NCI-H748 (cell line): ENCODE data around the gene DQX1.

Source experiments
- DNase-seq: peaks from one replicate; lab custom pipeline; 2025; ENCODE audit not compliant: unreplicated experiment; lab: John Stamatoyannopoulos, UW

DQX1 gene

DNA sequence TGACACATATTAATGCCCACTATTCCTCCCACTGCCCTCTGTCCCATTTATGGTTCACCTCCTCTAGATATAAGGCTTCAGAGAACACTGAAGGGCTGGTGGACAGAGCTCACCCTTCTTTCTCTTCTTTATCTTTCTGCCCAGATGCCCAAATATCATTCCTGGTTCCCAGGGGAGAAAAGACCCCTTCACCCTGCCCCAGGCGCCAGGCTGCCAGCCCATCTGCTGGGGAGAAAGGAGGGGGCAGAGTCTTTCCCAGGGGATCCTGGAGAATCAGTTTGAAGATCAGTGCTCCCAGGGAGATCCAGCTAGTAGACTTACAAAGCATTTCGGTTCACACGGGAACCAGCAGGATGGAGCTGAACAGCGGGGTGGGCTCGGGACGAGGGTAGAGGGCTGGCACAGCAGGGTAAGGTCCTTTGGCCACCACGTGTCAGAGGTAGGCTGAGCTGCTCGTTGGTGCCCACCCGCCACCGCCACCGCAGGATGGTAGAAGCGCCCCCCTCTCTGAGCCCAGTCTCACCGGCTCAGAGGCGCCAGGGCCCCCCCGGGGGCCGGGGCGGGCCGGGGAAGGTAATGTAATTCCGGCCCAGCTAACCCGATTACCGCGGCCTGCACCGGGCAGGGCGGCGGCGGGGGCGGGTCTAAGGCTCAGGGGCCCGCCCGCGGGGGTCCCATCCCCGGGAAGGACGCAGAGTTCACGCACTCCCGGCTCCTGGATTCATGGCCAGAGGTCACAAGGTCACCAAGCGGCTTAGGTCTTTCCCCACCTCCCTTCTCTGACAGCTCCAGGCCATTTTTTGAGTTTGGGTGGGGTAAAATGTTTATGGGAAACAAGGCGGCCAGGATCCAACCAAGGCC lies 13.1 kb downstream of the DQX1 start:
- peak; percentile 11 for DNase-seq

GRCh38 chr2:74511104-74511989 lies 14.7 kb downstream of the DQX1 start:
- no peak for DNase-seq

DNA sequence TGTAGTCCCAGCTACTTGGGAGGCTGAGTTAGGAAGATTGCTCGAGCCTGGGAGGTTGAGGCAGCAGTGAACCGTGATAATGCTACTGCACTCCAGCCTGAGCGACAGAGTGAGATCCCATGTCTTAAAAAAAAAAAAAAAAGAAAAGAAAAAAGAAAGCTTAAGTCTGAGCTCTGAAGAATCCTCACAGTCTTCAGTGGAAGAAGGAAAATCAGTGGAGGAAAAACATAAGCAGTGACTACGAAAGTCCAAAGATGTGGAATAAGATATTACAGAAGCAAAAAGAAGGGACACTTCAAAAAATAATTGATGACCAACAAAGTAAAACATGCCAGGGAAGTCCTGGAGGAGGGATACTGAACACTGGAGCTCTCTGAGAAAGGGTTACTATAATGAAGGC lies 15.8 kb downstream of the DQX1 start:
- DNase-seq, result no peak

DNA sequence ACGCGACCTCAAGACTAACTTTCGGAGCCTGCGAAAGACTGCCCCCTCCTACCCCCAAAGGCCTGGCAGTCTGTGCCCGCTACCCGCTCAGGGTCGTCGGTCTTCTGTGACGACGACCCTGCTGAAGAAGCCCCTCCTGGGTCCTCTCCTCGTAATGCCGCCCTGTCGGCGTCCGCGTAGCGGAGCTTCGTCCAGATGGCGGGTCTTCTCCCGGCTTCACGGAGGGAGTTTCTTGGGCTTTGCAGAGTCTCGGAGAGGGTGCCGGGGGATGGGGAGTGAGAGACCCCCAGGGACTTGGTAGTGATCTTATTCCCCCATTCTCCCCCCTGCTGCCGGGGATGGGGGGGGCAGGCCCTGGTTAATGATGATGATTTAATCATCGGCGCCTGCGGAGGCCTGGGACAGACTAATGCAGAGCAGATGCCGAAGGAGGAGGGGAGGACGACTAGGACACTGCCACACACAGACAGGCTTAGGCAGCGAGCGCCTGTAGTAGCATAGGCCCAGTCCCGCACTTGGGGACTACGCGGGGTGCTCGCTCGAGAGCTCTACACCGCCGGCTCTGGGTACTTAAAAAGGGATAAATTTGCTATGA lies 18.0 kb downstream of the DQX1 start:
- peak; percentile 77 for DNase-seq

GRCh38 chr2:74507145-74507925 lies 18.7 kb downstream of the DQX1 start, which contains the start of gene PCGF1:
Gene PCGF1 (minus strand): TSS chr2:74507695. CDS start chr2:74507668, 27 bp downstream.
- peak; percentile 98 for DNase-seq

DNA sequence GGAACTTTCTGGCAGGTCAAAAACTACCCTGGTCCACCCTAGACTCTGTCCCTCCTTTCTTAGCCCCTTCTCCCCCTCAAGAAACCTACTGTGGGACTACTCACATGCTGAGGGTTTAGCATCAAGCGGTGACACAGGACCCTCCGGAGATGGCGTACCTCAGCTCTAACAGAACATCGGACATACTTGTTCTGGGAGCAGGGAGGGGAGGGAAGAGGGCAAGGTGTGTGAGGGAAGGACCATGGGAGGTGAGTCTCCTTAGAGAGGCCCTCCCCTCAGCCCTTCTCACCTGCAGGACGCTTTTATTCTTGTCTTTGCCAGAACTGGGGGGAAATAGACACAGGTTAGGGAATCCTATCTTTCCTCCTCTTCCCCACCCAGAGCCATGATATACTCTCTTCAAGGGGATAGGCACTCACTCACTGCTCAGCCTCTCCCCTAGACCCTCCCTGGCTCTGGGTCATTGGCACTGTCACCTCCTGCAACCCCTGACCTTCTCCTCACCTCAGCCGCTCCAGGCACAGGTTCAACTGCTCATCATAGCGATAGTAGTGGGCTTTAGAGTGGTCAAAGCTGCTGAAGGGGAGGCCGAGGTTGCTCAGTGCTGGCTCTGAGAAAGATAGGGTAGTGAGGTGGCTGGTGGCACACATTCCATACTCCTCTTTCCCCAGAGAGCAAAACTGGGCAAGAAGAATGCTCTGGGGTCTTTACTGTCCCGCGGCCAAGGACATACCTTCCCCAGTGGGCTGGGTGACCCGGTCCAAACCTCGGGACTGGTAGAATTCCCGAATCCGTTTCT lies 20.4 kb downstream of the DQX1 start:
- no peak for DNase-seq

- no peak for DNase-seq
Observed at GRCh38 chr2:74504591-74504990, 21.4 kb downstream of the DQX1 start.

GRCh38 chr2:74503506-74504475 lies 22.2 kb downstream of the DQX1 start:
- peak; percentile 17 for DNase-seq

DNA sequence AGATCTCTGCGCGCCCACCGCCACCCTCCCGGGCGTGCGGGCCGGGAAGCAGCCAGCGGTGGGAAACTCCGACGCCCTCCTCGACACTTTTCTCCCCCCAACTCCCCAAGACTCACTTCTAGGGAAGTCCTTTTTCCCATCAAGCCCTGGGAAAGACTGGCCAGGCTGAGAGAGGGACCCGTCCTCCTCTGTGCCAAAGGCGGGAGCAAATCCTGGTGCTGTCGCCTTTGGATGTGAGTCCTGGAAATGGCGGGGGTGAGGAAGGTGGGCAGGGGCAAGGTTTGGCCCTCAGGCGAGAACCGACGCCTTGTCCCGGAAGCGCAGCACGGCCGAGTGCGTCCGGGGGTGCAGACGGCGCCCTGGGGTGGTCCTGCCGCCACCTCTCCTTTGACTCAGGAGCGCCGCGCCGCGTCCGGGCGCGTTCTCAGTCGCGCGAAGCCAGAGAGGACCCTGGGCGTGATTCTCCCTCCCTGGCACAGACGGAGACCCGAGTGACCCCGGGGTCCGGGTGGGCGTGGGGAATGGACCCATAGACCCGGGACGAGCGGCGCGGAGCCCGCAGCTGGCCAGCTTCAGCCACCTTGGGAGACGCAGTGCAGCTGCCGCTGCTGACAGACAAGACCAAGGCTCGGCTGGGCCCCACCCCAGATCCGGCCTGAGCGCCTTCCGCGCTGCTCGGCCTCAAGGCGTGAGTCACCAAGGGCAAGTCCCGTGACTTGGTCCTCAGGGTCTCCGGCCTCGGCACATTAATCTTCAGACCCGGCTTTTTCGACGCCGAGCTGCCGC lies 23.1 kb downstream of the DQX1 start:
- DNase-seq, result peak; percentile 57

GRCh38 chr2:74502147-74502719 lies 23.8 kb downstream of the DQX1 start:
- DNase-seq, result no peak

DNA sequence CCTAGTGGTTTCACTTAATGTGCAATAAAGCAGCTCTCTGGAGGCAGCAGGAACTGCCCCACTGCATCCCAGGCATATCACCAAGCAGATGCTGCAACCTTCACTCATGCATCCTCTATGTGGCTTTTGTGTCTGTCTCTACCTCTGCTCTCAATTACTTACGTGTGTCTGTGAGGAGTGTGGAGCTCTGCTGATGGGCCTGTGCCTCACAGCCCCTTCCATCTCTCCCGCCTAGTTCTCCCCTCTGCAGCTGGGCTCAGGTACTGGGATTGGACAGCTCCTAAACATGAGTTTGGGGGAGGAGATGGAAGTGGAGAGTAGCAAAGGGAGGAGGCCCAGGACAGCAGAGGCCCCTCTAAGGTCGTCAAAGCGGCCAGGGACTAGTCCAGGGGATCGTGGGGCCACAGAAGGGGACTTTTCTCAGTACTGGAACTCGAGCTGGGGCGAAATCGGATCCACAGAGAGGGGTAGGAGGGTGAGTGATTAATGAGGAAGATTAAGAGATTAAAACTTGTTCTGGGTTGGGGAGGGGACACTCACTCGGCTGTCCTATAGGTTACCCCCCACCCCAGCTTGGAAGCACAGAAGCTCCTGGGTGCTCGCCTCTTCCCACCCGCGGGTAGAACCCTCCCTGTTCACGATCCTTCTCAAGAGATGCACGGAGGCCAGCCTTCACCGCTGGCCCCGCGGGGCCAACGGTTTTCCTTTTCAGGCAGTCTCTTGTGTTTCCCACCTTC lies 24.5 kb downstream of the DQX1 start:
- no peak for DNase-seq

GRCh38 chr2:74500578-74500946 lies 25.5 kb downstream of the DQX1 start:
- no peak for DNase-seq

GRCh38 chr2:74499940-74500577 lies 26.0 kb downstream of the DQX1 start:
- no peak for DNase-seq

DNA sequence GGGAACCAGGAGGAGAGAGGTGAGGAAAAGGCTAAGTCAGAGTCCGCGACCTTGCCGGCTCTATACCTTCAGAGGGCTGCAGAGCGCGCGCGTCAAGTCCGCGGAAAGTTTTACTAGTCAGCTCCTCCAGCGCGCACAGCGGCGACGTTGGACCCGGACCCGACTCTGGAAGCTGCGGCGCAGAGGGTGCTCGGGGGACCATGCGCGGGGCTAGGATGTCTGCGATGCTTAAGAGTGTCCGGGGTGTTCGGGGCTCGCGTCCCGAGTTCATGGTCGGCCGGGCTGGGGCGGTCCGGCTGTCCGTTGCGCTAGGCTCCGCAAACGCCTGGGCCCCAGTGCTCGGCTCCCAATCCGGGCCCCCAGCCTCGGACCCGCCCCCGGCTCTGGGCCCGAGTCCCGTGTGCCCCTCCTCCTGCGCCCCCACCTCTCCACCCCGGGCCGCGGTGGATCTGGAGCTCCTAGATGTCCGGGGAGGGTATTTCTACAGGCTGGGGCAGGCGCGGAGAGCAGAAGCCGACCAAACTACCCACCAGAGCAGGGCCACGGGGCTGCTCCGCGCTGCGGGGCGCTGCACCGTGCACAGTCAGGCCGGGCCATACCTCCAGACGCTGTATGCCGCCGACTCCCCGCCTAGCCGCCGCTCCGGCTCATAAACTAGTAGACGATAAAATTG lies 26.6 kb downstream of the DQX1 start, which contains the start of gene LBX2:
Gene LBX2, minus strand, starts transcription at position 337 of the 673 bp plus-strand sequence. Its CDS starts 66 bp downstream, at position 271.
- no peak for DNase-seq

DNA sequence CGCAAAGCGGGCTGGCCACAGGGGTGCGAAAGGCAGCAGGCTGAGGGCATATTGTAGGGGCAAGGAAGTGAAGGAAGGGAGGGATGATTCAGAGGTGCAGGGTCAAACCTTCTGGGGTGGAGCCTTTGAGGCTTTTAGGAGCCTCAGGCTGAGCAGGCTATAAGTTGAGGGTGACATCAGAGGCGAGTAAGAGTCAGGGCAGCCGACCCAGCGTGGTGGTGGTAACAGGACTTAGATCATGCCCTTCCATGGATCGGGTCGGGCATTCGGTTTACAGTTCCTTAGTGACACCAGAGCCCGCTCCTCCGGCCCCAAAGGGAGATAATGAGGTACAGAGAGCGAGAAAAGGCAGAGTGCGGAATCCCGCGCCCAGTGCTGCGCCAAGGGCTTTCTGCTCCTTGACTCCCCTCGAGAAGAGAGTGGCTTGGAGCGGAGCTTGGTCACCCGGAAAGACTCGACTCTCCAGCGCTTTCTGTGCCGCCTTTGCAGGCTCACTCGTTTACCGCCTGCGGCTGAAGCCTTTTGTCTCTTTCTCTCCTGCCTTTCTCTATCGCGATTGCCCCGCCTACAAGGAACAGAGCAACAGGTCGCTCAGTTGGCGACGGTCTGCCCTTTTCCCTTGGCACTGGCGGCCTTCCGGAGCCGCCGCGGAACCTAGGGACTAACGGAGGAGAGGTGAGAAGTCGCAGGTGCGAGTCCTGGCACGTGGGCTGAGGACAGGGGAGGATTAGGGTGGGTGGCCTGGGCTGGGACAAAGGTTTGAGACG lies 27.3 kb downstream of the DQX1 start:
- no peak for DNase-seq
